PC-9 (cell line): ENCODE data around the gene TAF1A.

Experiments used
- CTCF ChIP-seq: fragments of 200-600 bp; sonication (generic); conservative IDR thresholded peaks from 2 replicates; pipeline ENCODE4 v1.6.1; 2017; ENCODE audit warnings: mixed run types, antibody characterized with exemption, mild to moderate bottlenecking, moderate library complexity
- EZH2 ChIP-seq: fragments of 200-600 bp; sonication (generic); IDR thresholded peaks from 2 replicates; pipeline ENCODE4 v1.8.0; 2017; ENCODE audit warnings: antibody characterized with exemption, low read depth

GRCh38 chr1:222555992-222556615 is 33.6 kb downstream of the TAF1A start:
- TF ChIP-seq CTCF (no peak), EZH2 (no peak)
